OCI-LY7 (cell line): ENCODE measurements around the gene TEX48. TPM values are rescaled to one million over a fixed set of nuclear protein-coding genes. Genes with fewer than 3 reads are reported as not detected.

Experiments used
- BruUV-seq: library from RNA; stranded (reverse); fragments of 400-500 nt; replicated peaks from 2 replicates; lab custom pipeline; 2021; lab: Mats Ljungman, UMichigan
- CTCF ChIA-PET: fragments of 300-600 bp; sonication (Branson Sonifier 250); formaldehyde crosslinking; loops from one replicate; lab custom pipeline; 2022; ENCODE audit warnings: antibody characterized with exemption; ENCODE audit not compliant: unreplicated experiment; lab: Charles Lee
- POLR2A ChIA-PET: fragments of 300-600 bp; sonication (Branson Sonifier 250); formaldehyde crosslinking; loops from one replicate; lab custom pipeline; 2022; ENCODE audit warnings: antibody characterized with exemption; lab: Charles Lee
- DNase-seq: peaks from one replicate; pipeline ENCODE4 v3.0.0-alpha.2; 2015; ENCODE audit warnings: low spot score
- H2AFZ ChIP-seq: fragments of 200-600 bp; sonication (generic), shearing (Covaris generic); 2 replicates; pipeline ENCODE4 v1.6.1; 2014; ENCODE audit warnings: mild to moderate bottlenecking, antibody characterized with exemption, low read length, moderate library complexity
- H3K27ac ChIP-seq: fragments of 200-600 bp; sonication (generic); 2 replicates; pipeline ENCODE4 v1.5.1; 2014; ENCODE audit warnings: mixed run types, low read depth, mild to moderate bottlenecking, moderate library complexity, low read length, inconsistent platforms; ENCODE audit not compliant: poor library complexity, severe bottlenecking
- H3K36me3 ChIP-seq: fragments of 200-600 bp; sonication (generic); 2 replicates; pipeline ENCODE4 v1.6.1; 2014; ENCODE audit warnings: mild to moderate bottlenecking, antibody characterized with exemption, low read length, moderate library complexity, mixed read lengths; ENCODE audit not compliant: insufficient read depth
- H3K4me1 ChIP-seq: fragments of 200-600 bp; sonication (generic); 2 replicates; pipeline ENCODE4 v1.5.1; 2014; ENCODE audit warnings: mild to moderate bottlenecking, low read length; ENCODE audit not compliant: insufficient read depth, poor library complexity, severe bottlenecking
- H3K4me2 ChIP-seq: fragments of 200-600 bp; sonication (generic); 2 replicates; pipeline ENCODE4 v1.6.1; 2014; ENCODE audit warnings: mild to moderate bottlenecking, low read length
- H3K4me3 ChIP-seq: fragments of 200-600 bp; sonication (generic); 2 replicates; pipeline ENCODE4 v1.5.1; 2014; ENCODE audit warnings: mild to moderate bottlenecking, low read depth, low read length; ENCODE audit not compliant: poor library complexity, severe bottlenecking
- H3K79me2 ChIP-seq: fragments of 200-600 bp; sonication (generic); 2 replicates; pipeline ENCODE4 v1.6.1; 2016; ENCODE audit warnings: low read depth, mild to moderate bottlenecking, low read length, moderate library complexity, mixed read lengths; ENCODE audit not compliant: insufficient read depth
- H3K9me2 ChIP-seq: fragments of 200-600 bp; sonication (generic); 2 replicates; pipeline ENCODE4 v1.6.1; 2016; ENCODE audit warnings: mild to moderate bottlenecking, low read length, mixed read lengths; ENCODE audit not compliant: insufficient read depth
- H3K9me3 ChIP-seq: fragments of 200-600 bp; sonication (generic); 2 replicates; pipeline ENCODE4 v1.6.1; 2014; ENCODE audit warnings: mild to moderate bottlenecking, mixed run types, low read length, mixed read lengths
- H4K20me1 ChIP-seq: fragments of 200-600 bp; sonication (generic); 2 replicates; pipeline ENCODE4 v1.6.1; 2014; ENCODE audit warnings: mild to moderate bottlenecking, antibody characterized with exemption, low read length, moderate library complexity, mixed read lengths; ENCODE audit not compliant: insufficient read depth
- CTCF ChIP-seq: fragments of 200-600 bp; sonication (generic); conservative IDR thresholded peaks from 2 replicates; pipeline ENCODE4 v1.5.1; 2014; ENCODE audit warnings: mild to moderate bottlenecking, antibody characterized with exemption, low read length, moderate library complexity, mixed read lengths
- EZH2phosphoT487 ChIP-seq: fragments of 200-600 bp; sonication (generic); IDR thresholded peaks from 2 replicates; pipeline ENCODE4 v1.6.1; 2018; ENCODE audit warnings: low read depth, borderline replicate concordance, mild to moderate bottlenecking, mixed run types, antibody characterized with exemption, low read length, moderate library complexity, mixed read lengths
- intact Hi-C: fragments of 100-400 bp; cut with micrococcal nuclease; formaldehyde crosslinking; loops from one replicate; pipeline ENCODE4 v1.10.0; 2022; ENCODE audit not compliant: unreplicated experiment
- total RNA-seq, 2 experiments: library from RNA; depleted of rRNA in 1 of 2; stranded (reverse); fragments of >200 nt in 1 of 2; shearing (Covaris generic) in 1 of 2; gene quantifications; 2 replicates each; pipeline ENCODE4 v1.2.3, GENCODE V29; 2014 to 2022

The TEX48 gene
- total RNA-seq, 2 experiments from 2014 or later, result not detected

- intact Hi-C loops, result no loop called here
- H4K20me1 ChIP-seq, result no peaks in the 10 kb centered on the region
- no peak overlapping the region for H3K4me3 ChIP-seq
- H3K4me1 ChIP-seq, result no peaks in the 10 kb centered on the region
- H3K4me2 ChIP-seq, result no peak overlapping the region
- TF ChIP-seq CTCF (no peak), EZH2phosphoT487 (no peak)
- no peaks in the 10 kb centered on the region for H3K79me2 ChIP-seq
- H3K27ac ChIP-seq, result no peak overlapping the region
- BruUV-seq, result no TSS peak
- DNase-seq, result no peak
- POLR2A ChIA-PET, result interaction anchor here (0.5 kb wide), 1 partner anchor 10 kb away, joined by 3 read pairs; no protein-coding TSS in a partner anchor
- H3K9me3 ChIP-seq, result no peaks in the 10 kb centered on the region
- H3K36me3 ChIP-seq, result no peaks in the 10 kb centered on the region
- CTCF ChIA-PET, result no interaction called here
- H2AFZ ChIP-seq, result no peak overlapping the region
- no peaks in the 10 kb centered on the region for H3K9me2 ChIP-seq
These were observed 7.1 kb upstream of the TEX48 start for GRCh38 chr9:114688909-114689610.

GRCh38 chr9:114688379-114688778 lies 6.4 kb upstream of the TEX48 start:
- no peak overlapping the region for H2AFZ ChIP-seq
- H3K4me2 ChIP-seq, result no peak overlapping the region
- H3K9me2 ChIP-seq, result no peaks in the 10 kb centered on the region
- no peaks in the 10 kb centered on the region for H4K20me1 ChIP-seq
- no peak overlapping the region for H3K4me3 ChIP-seq
- H3K36me3 ChIP-seq, result no peaks in the 10 kb centered on the region
- no TSS peak for BruUV-seq
- ChIA-PET CTCF (no interaction called here), POLR2A (no interaction called here)
- DNase-seq, result no peak
- intact Hi-C loops, result no loop called here
- no peak overlapping the region for H3K27ac ChIP-seq
- TF ChIP-seq EZH2phosphoT487, result no peak
- no peak for TF ChIP-seq CTCF
- no peaks in the 10 kb centered on the region for H3K79me2 ChIP-seq
- no peaks in the 10 kb centered on the region for H3K4me1 ChIP-seq
- H3K9me3 ChIP-seq, result no peaks in the 10 kb centered on the region

GRCh38 chr9:114687034-114687433 lies 5.0 kb upstream of the TEX48 start:
- Histone ChIP-seq H3K36me3 (no peaks in the 10 kb centered on the region), H3K9me2 (no peaks in the 10 kb centered on the region), H3K27ac (no peak overlapping the region), H3K4me1 (no peaks in the 10 kb centered on the region), H3K4me2 (no peak overlapping the region), H3K79me2 (no peaks in the 10 kb centered on the region), H3K4me3 (no peak overlapping the region), H3K9me3 (no peaks in the 10 kb centered on the region), H2AFZ (no peak overlapping the region), H4K20me1 (no peaks in the 10 kb centered on the region)
- no TSS peak for BruUV-seq
- POLR2A ChIA-PET, result no interaction called here
- CTCF ChIA-PET, result no interaction called here
- no peak for DNase-seq
- intact Hi-C loops, result no loop called here
- TF ChIP-seq EZH2phosphoT487, result no peak
- TF ChIP-seq CTCF, result no peak
